H9 (cell line): Measurements from ENCODE around the gene CHTOP. TPM values are rescaled to one million over a fixed set of nuclear protein-coding genes. Genes with fewer than 3 reads are reported as not detected.

Source experiments
- DNase-seq: peaks from one replicate; pipeline ENCODE4 v3.0.0-alpha.2; 2017
- H2AFZ ChIP-seq: one replicate; pipeline ENCODE4 v1.6.1; 2013; ENCODE audit warnings: mild to moderate bottlenecking, low read length, control low read depth, moderate library complexity
- H2AK5ac ChIP-seq: 2 replicates; pipeline ENCODE4 v1.6.1; 2013; ENCODE audit warnings: low read length, control low read depth, mixed read lengths; ENCODE audit not compliant: insufficient read length
- H2BK120ac ChIP-seq: one replicate; pipeline ENCODE4 v1.6.1; 2013; ENCODE audit warnings: low read depth, mild to moderate bottlenecking, low read length, control low read depth, inconsistent platforms; ENCODE audit not compliant: poor library complexity, severe bottlenecking
- H2BK12ac ChIP-seq: 2 replicates; pipeline ENCODE4 v1.6.1; 2013; ENCODE audit warnings: low read length, control low read depth, mixed read lengths, low read depth; ENCODE audit not compliant: insufficient read length
- H2BK15ac ChIP-seq: 2 replicates; pipeline ENCODE4 v1.6.1; 2013; ENCODE audit warnings: low read depth, low read length, control low read depth
- H2BK20ac ChIP-seq: one replicate; pipeline ENCODE4 v1.6.1; 2013; ENCODE audit warnings: low read depth, mild to moderate bottlenecking, low read length, control low read depth, inconsistent platforms; ENCODE audit not compliant: poor library complexity, severe bottlenecking
- H2BK5ac ChIP-seq: 2 replicates; pipeline ENCODE4 v1.6.1; 2013; ENCODE audit warnings: low read length, control low read depth, mixed read lengths; ENCODE audit not compliant: insufficient read length
- H3K14ac ChIP-seq: 2 replicates; pipeline ENCODE4 v1.6.1; 2013; ENCODE audit warnings: low read length, control low read depth; ENCODE audit not compliant: insufficient read depth
- H3K18ac ChIP-seq: 2 replicates; pipeline ENCODE4 v1.6.1; 2013; ENCODE audit warnings: low read depth, mild to moderate bottlenecking, mixed read lengths, low read length, control low read depth; ENCODE audit not compliant: insufficient read length
- H3K23ac ChIP-seq: 2 replicates; pipeline ENCODE4 v1.6.1; 2013; ENCODE audit warnings: low read length, control low read depth, mixed read lengths, low read depth; ENCODE audit not compliant: insufficient read length
- H3K23me2 ChIP-seq: 2 replicates; pipeline ENCODE4 v1.6.1; 2013; ENCODE audit warnings: low read depth, mild to moderate bottlenecking, mixed read lengths, low read length, control low read depth; ENCODE audit not compliant: insufficient read length, poor library complexity, severe bottlenecking
- H3K27ac ChIP-seq: 2 replicates; pipeline ENCODE4 v1.5.1; 2013; ENCODE audit warnings: low read length, control low read depth, mixed read lengths, low read depth; ENCODE audit not compliant: insufficient read length
- H3K27me3 ChIP-seq: 2 replicates; pipeline ENCODE4 v1.6.1; 2013; ENCODE audit warnings: low read length, control low read depth, inconsistent platforms; ENCODE audit not compliant: insufficient read depth
- H3K4ac ChIP-seq: 2 replicates; pipeline ENCODE4 v1.6.1; 2013; ENCODE audit warnings: low read depth, mild to moderate bottlenecking, control low read depth, inconsistent platforms, low read length, moderate library complexity
- H3K4me1 ChIP-seq: 2 replicates; pipeline ENCODE4 v1.6.1; 2013; ENCODE audit warnings: low read length, control low read depth, inconsistent platforms; ENCODE audit not compliant: insufficient read depth
- H3K4me2 ChIP-seq: 2 replicates; pipeline ENCODE4 v1.6.1; 2013; ENCODE audit warnings: low read length, control low read depth, mixed read lengths; ENCODE audit not compliant: insufficient read length, insufficient read depth
- H3K56ac ChIP-seq: 2 replicates; pipeline ENCODE4 v1.6.1; 2013; ENCODE audit warnings: low read depth, mild to moderate bottlenecking, mixed read lengths, low read length, control low read depth; ENCODE audit not compliant: insufficient read length
- H3K79me1 ChIP-seq: 2 replicates; pipeline ENCODE4 v1.6.1; 2013; ENCODE audit warnings: low read depth, mild to moderate bottlenecking, moderate library complexity, low read length, control low read depth, inconsistent platforms; ENCODE audit not compliant: insufficient read depth, poor library complexity, severe bottlenecking
- H3K79me2 ChIP-seq: 2 replicates; pipeline ENCODE4 v1.6.1; 2013; ENCODE audit warnings: low read length, control low read depth, inconsistent platforms; ENCODE audit not compliant: insufficient read depth
- H3K9ac ChIP-seq: 2 replicates; pipeline ENCODE4 v1.6.1; 2013; ENCODE audit warnings: low read length, control low read depth, mixed read lengths; ENCODE audit not compliant: insufficient read length; ENCODE audit errors: extremely low read depth
- H3K9me3 ChIP-seq: one replicate; pipeline ENCODE4 v1.6.1; 2013; ENCODE audit warnings: low read depth, low read length, inconsistent platforms; ENCODE audit not compliant: control insufficient read depth
- H3T11ph ChIP-seq: one replicate; pipeline ENCODE4 v1.6.1; 2013; ENCODE audit warnings: mild to moderate bottlenecking, low read length, control low read depth, inconsistent platforms
- H4K20me1 ChIP-seq: one replicate; pipeline ENCODE4 v1.6.1; 2013; ENCODE audit not compliant: control insufficient read depth, insufficient read length, insufficient read depth
- H4K5ac ChIP-seq: 2 replicates; pipeline ENCODE4 v1.6.1; 2013; ENCODE audit warnings: low read depth, mild to moderate bottlenecking, mixed read lengths, low read length, control low read depth; ENCODE audit not compliant: insufficient read length
- H4K8ac ChIP-seq: replicated peaks from 2 replicates; pipeline ENCODE4 v1.6.1; 2013; ENCODE audit warnings: low read length, control low read depth, mixed read lengths, low read depth; ENCODE audit not compliant: insufficient read length
- H4K91ac ChIP-seq: 2 replicates; pipeline ENCODE4 v1.6.1; 2013; ENCODE audit warnings: low read depth, mild to moderate bottlenecking, moderate library complexity, mixed read lengths, low read length, control low read depth; ENCODE audit not compliant: insufficient read length
- H3K27ac Mint-ChIP-seq, 3 experiments: 2 replicates in 2 of 3; 3 replicates in 1 of 3; pipeline ENCODE4 v1.8.0; 2020 to 2021; ENCODE audit warnings: mixed read lengths in 3 of 3, mild to moderate bottlenecking in 1 of 3, moderate library complexity in 1 of 3
- H3K27me3 Mint-ChIP-seq: 2 replicates; pipeline ENCODE4 v1.8.0; 2021; ENCODE audit warnings: low read depth, mild to moderate bottlenecking, moderate library complexity, mixed read lengths
- H3K36me3 Mint-ChIP-seq, 3 experiments: 2 replicates in 2 of 3; 3 replicates in 1 of 3; pipeline ENCODE4 v1.8.0; 2020 to 2021; ENCODE audit warnings: low read depth in 3 of 3, mixed read lengths in 3 of 3; ENCODE audit not compliant: insufficient read depth in 1 of 3
- H3K4me1 Mint-ChIP-seq, 2 experiments: 2 replicates each; pipeline ENCODE4 v1.8.0; 2020; ENCODE audit warnings: mixed read lengths in 2 of 2
- H3K4me3 Mint-ChIP-seq, 2 experiments: 2 replicates in 1 of 2; 3 replicates in 1 of 2; pipeline ENCODE4 v1.8.0; 2020 to 2021; ENCODE audit warnings: mild to moderate bottlenecking in 2 of 2, mixed read lengths in 2 of 2, moderate library complexity in 1 of 2
- H3K9me3 Mint-ChIP-seq, 2 experiments: 2 replicates in 1 of 2; 3 replicates in 1 of 2; pipeline ENCODE4 v1.8.0; 2020; ENCODE audit warnings: mild to moderate bottlenecking in 2 of 2, mixed read lengths in 2 of 2, moderate library complexity in 1 of 2
- WGBS: extraction: QIAGEN DNeasy Blood & Tissue Kit; methylation state at CpG from one replicate; pipeline ENCODE4 v1.1.7; 2013; ENCODE audit warnings: missing lambda C conversion rate, low lambda C conversion rate, mixed read lengths; ENCODE audit not compliant: insufficient read length; ENCODE audit errors: extremely low coverage; 5-methylcytosine and 5-hydroxymethylcytosine counted together
- total RNA-seq: library from RNA; stranded (reverse); gene quantifications from 2 replicates; pipeline ENCODE4 v1.2.1, GENCODE V29; 2021
- TF ChIP-seq, protein P1 (sequence below): fragments of 200-600 bp; sonication (generic); conservative IDR thresholded peaks from 3 replicates; pipeline ENCODE4 v1.8.0; 2021; ENCODE audit warnings: antibody characterized with exemption, mild to moderate bottlenecking

Gene CHTOP
- total RNA-seq, 1 experiment from 2014 or later, result 126 TPM

DNA sequence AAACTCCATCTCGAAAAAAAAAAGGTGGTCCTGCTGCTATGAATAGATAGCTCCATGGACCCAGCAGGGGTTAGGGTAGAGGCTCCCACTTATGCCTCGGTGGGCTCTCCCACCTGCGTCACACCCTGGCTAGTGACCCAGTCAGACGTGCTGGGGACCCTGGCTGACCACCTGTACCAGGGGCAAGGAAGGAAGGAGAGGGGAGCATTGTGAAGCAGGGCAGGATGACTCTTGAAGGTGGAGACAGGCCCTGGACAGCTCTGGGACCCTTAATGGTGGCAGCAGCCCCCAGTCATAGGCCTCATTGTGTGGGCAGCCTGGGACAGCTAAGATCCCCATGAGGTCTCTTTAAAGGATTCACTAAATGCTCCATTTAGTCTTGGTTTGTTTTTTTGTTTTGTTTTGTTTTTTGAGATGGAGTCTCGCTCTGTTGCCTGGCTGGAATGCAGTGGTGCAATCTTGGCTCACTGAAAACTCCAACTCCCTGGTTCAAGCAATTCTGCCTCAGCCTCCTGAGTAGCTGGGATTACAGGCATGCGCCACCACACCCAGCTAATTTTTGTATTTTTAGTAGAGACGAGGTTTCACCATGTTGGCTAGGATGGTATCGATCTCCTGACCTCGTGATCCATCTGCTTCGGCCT is 14.3 kb downstream of the CHTOP start:
- peaks cover 4% of the 10 kb centered on the region; the same call in 1 of the 2 replicates for H3K27me3 Mint-ChIP-seq
- DNase-seq, result no peak
- H3K18ac ChIP-seq, result peak overlapping the region; percentile 29
- H4K20me1 ChIP-seq, result no peaks in the 10 kb centered on the region
- H2BK20ac ChIP-seq, result no peak overlapping the region
- H2BK5ac ChIP-seq, result no peak overlapping the region
- H4K5ac ChIP-seq, result no peak overlapping the region
- H3T11ph ChIP-seq, result no peak overlapping the region
- H3K79me1 ChIP-seq, result no peaks in the 10 kb centered on the region
- H3K27ac Mint-ChIP-seq, result peak overlapping the region in 1 of 3 experiments; percentile 91; a peak in 3 of 7 replicates
- TF ChIP-seq, protein P1, sequence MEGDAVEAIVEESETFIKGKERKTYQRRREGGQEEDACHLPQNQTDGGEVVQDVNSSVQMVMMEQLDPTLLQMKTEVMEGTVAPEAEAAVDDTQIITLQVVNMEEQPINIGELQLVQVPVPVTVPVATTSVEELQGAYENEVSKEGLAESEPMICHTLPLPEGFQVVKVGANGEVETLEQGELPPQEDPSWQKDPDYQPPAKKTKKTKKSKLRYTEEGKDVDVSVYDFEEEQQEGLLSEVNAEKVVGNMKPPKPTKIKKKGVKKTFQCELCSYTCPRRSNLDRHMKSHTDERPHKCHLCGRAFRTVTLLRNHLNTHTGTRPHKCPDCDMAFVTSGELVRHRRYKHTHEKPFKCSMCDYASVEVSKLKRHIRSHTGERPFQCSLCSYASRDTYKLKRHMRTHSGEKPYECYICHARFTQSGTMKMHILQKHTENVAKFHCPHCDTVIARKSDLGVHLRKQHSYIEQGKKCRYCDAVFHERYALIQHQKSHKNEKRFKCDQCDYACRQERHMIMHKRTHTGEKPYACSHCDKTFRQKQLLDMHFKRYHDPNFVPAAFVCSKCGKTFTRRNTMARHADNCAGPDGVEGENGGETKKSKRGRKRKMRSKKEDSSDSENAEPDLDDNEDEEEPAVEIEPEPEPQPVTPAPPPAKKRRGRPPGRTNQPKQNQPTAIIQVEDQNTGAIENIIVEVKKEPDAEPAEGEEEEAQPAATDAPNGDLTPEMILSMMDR, result no peak
- H3K4me1 Mint-ChIP-seq, result peaks cover 6% of the 10 kb centered on the region in 2 experiments
- H3K4me2 ChIP-seq, result no peak overlapping the region
- no peak overlapping the region for H3K23ac ChIP-seq
- H4K8ac ChIP-seq, result no peak overlapping the region
- H3K9me3 ChIP-seq, result no peaks in the 10 kb centered on the region
- no CpG with 5 or more reads among the region's 10 CpGs for WGBS
- no peak overlapping the region for H3K4me3 Mint-ChIP-seq
- H2BK120ac ChIP-seq, result no peak overlapping the region
- peak overlapping the region; percentile 64; the same call in 1 of the 2 replicates for H3K14ac ChIP-seq
- H3K23me2 ChIP-seq, result no peaks in the 10 kb centered on the region
- H3K27ac ChIP-seq, result no peak overlapping the region
- H3K4me1 ChIP-seq, result no peaks in the 10 kb centered on the region
- no peaks in the 10 kb centered on the region for H3K9me3 Mint-ChIP-seq
- H2AK5ac ChIP-seq, result no peak overlapping the region
- H3K4ac ChIP-seq, result no peak overlapping the region
- no peak overlapping the region for H4K91ac ChIP-seq
- no peaks in the 10 kb centered on the region for H3K27me3 ChIP-seq
- peaks cover 19 to 37% (median 35%) of the 10 kb centered on the region in 3 experiments; a peak in 6 of 7 replicates for H3K36me3 Mint-ChIP-seq
- H2BK12ac ChIP-seq, result no peak overlapping the region
- no peak overlapping the region for H2AFZ ChIP-seq
- no peak overlapping the region for H2BK15ac ChIP-seq
- no peaks in the 10 kb centered on the region for H3K79me2 ChIP-seq
- H3K56ac ChIP-seq, result no peak overlapping the region
- no peak overlapping the region for H3K9ac ChIP-seq
